ENCODE measurements around the gene CEP55. TPM values are rescaled to one million over a fixed set of nuclear protein-coding genes. Genes with fewer than 3 reads are reported as not detected.

Gene CEP55
- total and polyA plus RNA-seq, 2 of the 8 experiments (the other 6 are each of a cell fraction or from before 2014, with no cell fraction given), result 7.0 to 19.6 TPM

DNA sequence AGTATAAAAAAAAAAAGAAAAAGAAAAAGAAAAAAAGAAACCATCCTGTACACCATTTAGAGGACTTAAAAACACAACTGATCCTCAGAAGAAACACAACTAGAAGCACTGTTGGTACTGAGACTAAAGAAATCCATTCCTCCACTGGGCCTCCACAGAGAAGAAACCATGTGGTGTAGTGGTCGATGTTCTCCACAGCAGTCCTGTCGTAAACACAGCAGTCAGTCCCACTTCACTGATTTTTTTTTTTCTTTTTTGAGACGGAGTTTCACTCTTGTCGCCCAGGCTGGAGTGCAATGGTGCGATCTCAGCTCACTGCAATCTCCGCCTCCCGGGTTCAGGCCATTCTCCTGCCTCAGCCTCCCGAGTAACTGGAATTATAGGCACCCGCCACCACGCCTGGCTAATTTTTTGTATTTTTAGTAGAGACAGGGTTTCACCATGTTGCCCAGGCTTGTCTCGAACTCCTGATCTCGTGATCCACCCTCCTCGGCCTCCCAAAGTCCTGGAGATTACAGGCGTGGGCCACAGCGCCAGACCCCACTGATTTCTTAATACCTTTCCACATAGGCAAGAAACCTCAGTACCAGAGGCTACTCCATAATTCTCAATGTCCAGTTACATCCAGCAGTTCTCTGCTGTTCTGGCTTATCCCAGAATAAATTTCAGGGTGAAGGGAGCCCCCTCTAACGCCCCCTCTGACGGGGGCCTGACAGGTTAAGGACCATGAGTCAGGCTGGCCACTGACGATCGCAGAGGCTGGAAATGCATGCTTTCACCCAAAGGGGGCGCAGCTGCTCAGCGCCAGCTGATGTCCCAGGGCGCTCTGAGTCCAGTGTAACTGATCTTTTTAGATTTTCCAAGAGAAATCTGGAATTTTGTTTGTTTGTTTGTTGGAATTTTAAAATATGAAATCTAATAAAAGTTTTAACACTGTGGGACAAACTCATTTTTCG lies 45.3 kb downstream of the CEP55 start:
- Histone ChIP-seq H3K9me3 (ENCODE audit: insufficient read depth in 2 of 2, low read depth in 1 of 2, low read length in 1 of 2) (no peaks in the 10 kb centered on the region), H3K4me1 (replicated peaks in 1 of 4; ENCODE audit: control insufficient read depth in 3 of 4, insufficient read depth in 4 of 4, low read length in 3 of 4) (no peaks in the 10 kb centered on the region), H3K23me2 (ENCODE audit: low read depth, low read length) (no peaks in the 10 kb centered on the region), H4K91ac (replicated peaks; ENCODE audit: insufficient read length, low read length) (no peak overlapping the region), H2AFZ (ENCODE audit: low read length) (peak overlapping the region; percentile 37; the same call in 1 of the 2 replicates), H3K14ac (ENCODE audit: insufficient read length) (no peak overlapping the region), H2BK12ac (ENCODE audit: low read depth, low read length) (no peak overlapping the region), H3K79me2 (ENCODE audit: control insufficient read depth in 1 of 2, insufficient read depth in 2 of 2, low read length in 2 of 2) (no peaks in the 10 kb centered on the region), H3K27me3 (replicated peaks in 1 of 4; ENCODE audit: control insufficient read depth in 3 of 4, extremely low read depth in 1 of 4, insufficient read depth in 3 of 4, low read length in 3 of 4) (peaks cover 0 to 3% (median 0%) of the 10 kb centered on the region in 4 experiments; a peak in 1 of 7 replicates), H3K4me2 (ENCODE audit: insufficient read depth in 1 of 2, low read depth in 2 of 2, low read length in 2 of 2) (0 out of 4 replicates have a peak overlapping the region, but pooled peaks of 1 of the 2 experiments have one; percentile 3), H4K20me1 (replicated peaks in 1 of 2; ENCODE audit: control insufficient read depth in 1 of 2, insufficient read depth in 2 of 2, low read length in 2 of 2) (no peaks in the 10 kb centered on the region), H3K23ac (ENCODE audit: insufficient read length) (no peak overlapping the region), H3K56ac (replicated peaks; ENCODE audit: insufficient read length, low read depth, low read length) (no peak overlapping the region), H2BK120ac (replicated peaks; ENCODE audit: low read depth, low read length) (no peak overlapping the region), H4K8ac (ENCODE audit: extremely low read depth, insufficient read depth, low read length) (no peak overlapping the region), H3K18ac (ENCODE audit: extremely low read depth, low read length) (no peak overlapping the region), H2BK5ac (ENCODE audit: low read depth, low read length) (no peak overlapping the region), H3K4ac (replicated peaks; ENCODE audit: insufficient read length, low read depth, low read length) (no peak overlapping the region), H3K36me3 (ENCODE audit: control insufficient read depth in 2 of 4, insufficient read depth in 4 of 4, low read length in 3 of 4) (no peaks in the 10 kb centered on the region), H3K9ac (replicated peaks in 1 of 4; ENCODE audit: extremely low read depth in 1 of 4, low read depth in 3 of 4, low read length in 3 of 4) (no peak overlapping the region), H3K27ac (ENCODE audit: low read depth, low read length) (no peak overlapping the region), H3K4me3 (ENCODE audit: extremely low read depth in 1 of 4, insufficient read depth in 2 of 4, low read depth in 3 of 4, low read length in 4 of 4) (no peak overlapping the region; a peak in 1 of 8 replicates), H3K79me1 (ENCODE audit: low read depth, low read length) (no peaks in the 10 kb centered on the region), H2AK5ac (ENCODE audit: low read depth, low read length) (no peak overlapping the region), H2BK20ac (ENCODE audit: low read length) (no peak overlapping the region), H4K5ac (ENCODE audit: insufficient read length, low read depth, low read length) (no peak overlapping the region), H2BK15ac (ENCODE audit: low read length) (no peak overlapping the region)
- 57% methylated on average over 21 of the region's 23 CpGs; no CpG with 5 or more reads in 1 of the 2 experiments for WGBS, 2 experiments (ENCODE audit: extremely low coverage in 1 of 2, insufficient coverage in 1 of 2, insufficient read length in 1 of 2, insufficient replicate concordance in 2 of 2, low coverage in 1 of 2, low lambda C conversion rate in 2 of 2, missing lambda C conversion rate in 1 of 2)
- FAIRE-seq (peak; percentile 81), DNase-seq (ENCODE audit: low read depth in 1 of 2, low spot score in 2 of 2) (peak in 1 of 2 experiments; percentile 83)
- POLR2A ChIA-PET (ENCODE audit: partially characterized antibody), result no interaction called here
- CTCF ChIA-PET (ENCODE audit: partially characterized antibody), result interaction anchor here (0.6 to 4.5 kb wide), 23 partner anchors 8 to 207 kb away, joined by 3 to 78 read pairs (median 4); partner anchors contain the start of gene CEP55
- TF ChIP-seq, protein P1, sequence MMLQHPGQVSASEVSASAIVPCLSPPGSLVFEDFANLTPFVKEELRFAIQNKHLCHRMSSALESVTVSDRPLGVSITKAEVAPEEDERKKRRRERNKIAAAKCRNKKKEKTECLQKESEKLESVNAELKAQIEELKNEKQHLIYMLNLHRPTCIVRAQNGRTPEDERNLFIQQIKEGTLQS (IDR thresholded peaks at IDR 0.05; ENCODE audit: insufficient read depth, low read depth, low read length), result no peak
- TF ChIP-seq RXRA (IDR thresholded peaks at IDR 0.05; ENCODE audit: insufficient read depth, low read depth, low read length) (no peak), GABPA (IDR thresholded peaks at IDR 0.05; ENCODE audit: borderline replicate concordance, insufficient read depth, low read length) (no peak), CHD2 (IDR thresholded peaks at IDR 0.05; ENCODE audit: low read length) (no peak), SIRT6 (IDR thresholded peaks at IDR 0.05; ENCODE audit: low read length) (no peak), BCL11A (IDR thresholded peaks at IDR 0.05; ENCODE audit: low read depth in 2 of 2, low read length in 2 of 2) (no peak)
- TF ChIP-seq, protein P2, sequence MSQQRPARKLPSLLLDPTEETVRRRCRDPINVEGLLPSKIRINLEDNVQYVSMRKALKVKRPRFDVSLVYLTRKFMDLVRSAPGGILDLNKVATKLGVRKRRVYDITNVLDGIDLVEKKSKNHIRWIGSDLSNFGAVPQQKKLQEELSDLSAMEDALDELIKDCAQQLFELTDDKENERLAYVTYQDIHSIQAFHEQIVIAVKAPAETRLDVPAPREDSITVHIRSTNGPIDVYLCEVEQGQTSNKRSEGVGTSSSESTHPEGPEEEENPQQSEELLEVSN (IDR thresholded peaks at IDR 0.05), result no peak
- TF ChIP-seq, protein P3, sequence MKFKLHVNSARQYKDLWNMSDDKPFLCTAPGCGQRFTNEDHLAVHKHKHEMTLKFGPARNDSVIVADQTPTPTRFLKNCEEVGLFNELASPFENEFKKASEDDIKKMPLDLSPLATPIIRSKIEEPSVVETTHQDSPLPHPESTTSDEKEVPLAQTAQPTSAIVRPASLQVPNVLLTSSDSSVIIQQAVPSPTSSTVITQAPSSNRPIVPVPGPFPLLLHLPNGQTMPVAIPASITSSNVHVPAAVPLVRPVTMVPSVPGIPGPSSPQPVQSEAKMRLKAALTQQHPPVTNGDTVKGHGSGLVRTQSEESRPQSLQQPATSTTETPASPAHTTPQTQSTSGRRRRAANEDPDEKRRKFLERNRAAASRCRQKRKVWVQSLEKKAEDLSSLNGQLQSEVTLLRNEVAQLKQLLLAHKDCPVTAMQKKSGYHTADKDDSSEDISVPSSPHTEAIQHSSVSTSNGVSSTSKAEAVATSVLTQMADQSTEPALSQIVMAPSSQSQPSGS (IDR thresholded peaks at IDR 0.05; ENCODE audit: low read length), result no peak

Data from H1 (cell line).